DLD1 (cell line): ENCODE results near the gene OAS3.

Experiments used
- in situ Hi-C: cut with HindIII; loops from 2 replicates; pipeline ENCODE4 v1.10.0; 2017; ENCODE audit warnings: low sequenced_read_pairs

OAS3 gene

GRCh38 chr12:113006206-113006605 lies 67.9 kb downstream of the OAS3 start:
- in situ Hi-C loops = no loop called here

DNA sequence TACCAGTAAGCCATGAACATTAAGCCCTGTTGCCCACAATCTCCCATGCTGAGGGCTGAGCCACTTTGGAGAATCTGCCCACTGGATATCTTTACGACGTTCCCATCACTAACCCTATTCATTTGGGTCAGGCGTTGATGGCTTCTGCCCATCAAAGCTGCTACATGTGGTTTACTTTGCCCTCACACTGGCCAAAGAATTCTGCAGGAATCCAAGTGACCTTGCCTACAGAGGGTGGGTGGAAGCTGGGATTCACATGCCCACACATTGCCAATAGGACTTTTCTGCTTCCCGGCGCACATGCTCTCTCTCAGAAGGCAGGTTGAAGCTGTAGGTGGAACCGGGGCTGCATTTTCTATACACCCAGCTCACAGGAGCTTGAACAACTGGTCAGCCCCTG lies 68.4 kb downstream of the OAS3 start:
- in situ Hi-C loops = no loop called here

- in situ Hi-C loops = no loop called here
These were observed 68.9 kb downstream of the OAS3 start for GRCh38 chr12:113007166-113007565.

GRCh38 chr12:113010701-113011100 lies 72.4 kb downstream of the OAS3 start:
- in situ Hi-C loops = no loop called here

GRCh38 chr12:113014565-113014964 lies 76.3 kb downstream of the OAS3 start:
- in situ Hi-C loops = no loop called here

- in situ Hi-C loops = no loop called here
These were observed 78.5 kb downstream of the OAS3 start for GRCh38 chr12:113016796-113017195.

GRCh38 chr12:113019025-113019424 lies 80.8 kb downstream of the OAS3 start:
- in situ Hi-C loops = no loop called here

- in situ Hi-C loops = no loop called here
These were observed 83.2 kb downstream of the OAS3 start for GRCh38 chr12:113021500-113021899.
